ENCODE results near the gene PAK6.

Gene PAK6

GRCh38 chr15:40307421-40308211 is 68.8 kb downstream of the PAK6 start, which contains the start of gene PLCB2:
Gene PLCB2 (minus strand): TSS chr15:40307935. CDS start chr15:40307672, 263 bp downstream.
- DNase-seq (ENCODE audit: extremely low read depth in 1 of 2, low read depth in 1 of 2): peak in 1 of 2 donors; percentile 48

- no peak for DNase-seq (ENCODE audit: extremely low read depth in 1 of 2, low read depth in 1 of 2)
Measured at GRCh38 chr15:40309344-40309862, 70.5 kb downstream of the PAK6 start.

- DNase-seq (ENCODE audit: extremely low read depth in 1 of 2, low read depth in 1 of 2): peak in 1 of 2 donors; percentile 53
Measured at GRCh38 chr15:40310001-40310959, 71.4 kb downstream of the PAK6 start.

GRCh38 chr15:40310993-40311392 is 72.1 kb downstream of the PAK6 start:
- no peak for DNase-seq (ENCODE audit: extremely low read depth in 1 of 2, low read depth in 1 of 2)

GRCh38 chr15:40312370-40313158 is 73.7 kb downstream of the PAK6 start:
- no peak for DNase-seq (ENCODE audit: extremely low read depth in 1 of 2, low read depth in 1 of 2)

GRCh38 chr15:40313531-40314398 is 74.9 kb downstream of the PAK6 start:
- DNase-seq (ENCODE audit: extremely low read depth in 1 of 2, low read depth in 1 of 2): peak in 1 of 2 donors; percentile 19

- no peak for DNase-seq (ENCODE audit: extremely low read depth in 1 of 2, low read depth in 1 of 2)
Measured at GRCh38 chr15:40314723-40315276, 75.9 kb downstream of the PAK6 start.

GRCh38 chr15:40316931-40317330 is 78.1 kb downstream of the PAK6 start:
- no peak for DNase-seq (ENCODE audit: extremely low read depth in 1 of 2, low read depth in 1 of 2)

- DNase-seq (ENCODE audit: extremely low read depth in 1 of 2, low read depth in 1 of 2): no peak
Measured at GRCh38 chr15:40317580-40317979, 78.7 kb downstream of the PAK6 start.

GRCh38 chr15:40320409-40320808 is 81.5 kb downstream of the PAK6 start:
- no peak for DNase-seq (ENCODE audit: extremely low read depth in 1 of 2, low read depth in 1 of 2)

GRCh38 chr15:40320931-40321371 is 82.1 kb downstream of the PAK6 start:
- DNase-seq (ENCODE audit: extremely low read depth in 1 of 2, low read depth in 1 of 2): no peak

- no peak for DNase-seq (ENCODE audit: extremely low read depth in 1 of 2, low read depth in 1 of 2)
Measured at GRCh38 chr15:40322531-40323238, 83.8 kb downstream of the PAK6 start.

- DNase-seq (ENCODE audit: extremely low read depth in 1 of 2, low read depth in 1 of 2): peak; percentile 85 to 87
Measured at GRCh38 chr15:40323239-40323952, 84.5 kb downstream of the PAK6 start, which contains the start of gene INAFM2. Gene INAFM2 (plus strand): TSS chr15:40323692. CDS start chr15:40324056, 364 bp downstream.

- DNase-seq (ENCODE audit: extremely low read depth in 1 of 2, low read depth in 1 of 2): no peak
Measured at GRCh38 chr15:40323953-40324937, 85.4 kb downstream of the PAK6 start.

GRCh38 chr15:40325188-40325587 is 86.3 kb downstream of the PAK6 start:
- no peak for DNase-seq (ENCODE audit: extremely low read depth in 1 of 2, low read depth in 1 of 2)

GRCh38 chr15:40325700-40326099 is 86.8 kb downstream of the PAK6 start:
- no peak for DNase-seq (ENCODE audit: extremely low read depth in 1 of 2, low read depth in 1 of 2)

Data from stimulated activated CD8-positive, alpha-beta memory T cell treated with anti-CD3 and anti-CD28 coated beads, Interleukin-7, amount 100 ng/mL, for 48 hours (primary cell).